ENCODE data around the gene HSPB9.

Gene HSPB9

DNA sequence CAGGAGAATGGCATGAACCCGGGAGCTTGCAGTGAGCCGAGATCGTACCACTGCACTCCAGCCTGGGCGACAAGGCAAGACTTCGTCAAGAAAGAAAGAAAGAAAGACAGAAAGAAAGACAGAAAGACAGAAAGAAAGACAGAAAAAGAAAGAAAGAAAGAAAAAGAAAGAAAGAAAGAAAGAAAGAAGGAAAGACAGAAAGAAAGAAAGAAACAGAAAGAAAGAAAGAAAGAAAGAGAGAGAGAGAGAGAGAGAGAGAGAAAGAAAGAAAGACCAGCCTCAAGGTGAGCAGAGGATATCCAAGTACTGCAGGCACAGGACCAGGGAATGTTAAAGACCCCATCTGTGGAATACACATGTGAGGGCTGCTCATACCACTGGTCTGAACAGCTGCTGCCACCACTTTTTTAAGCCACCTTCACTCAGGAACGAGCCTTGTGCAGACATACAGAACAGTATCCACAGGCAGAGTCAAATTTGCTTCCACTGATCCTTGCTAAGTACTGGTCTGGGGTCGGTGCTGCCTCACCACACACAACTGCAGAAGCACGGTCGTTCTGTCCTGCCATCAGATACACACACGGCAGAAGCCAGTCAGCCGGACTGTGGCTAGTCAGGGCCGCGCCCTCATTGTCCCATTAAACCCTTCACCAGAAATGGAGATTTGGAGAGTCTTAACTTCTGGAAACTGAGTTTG, 24.5 kb downstream of the HSPB9 start:
- DNase-seq, result no peak

DNA sequence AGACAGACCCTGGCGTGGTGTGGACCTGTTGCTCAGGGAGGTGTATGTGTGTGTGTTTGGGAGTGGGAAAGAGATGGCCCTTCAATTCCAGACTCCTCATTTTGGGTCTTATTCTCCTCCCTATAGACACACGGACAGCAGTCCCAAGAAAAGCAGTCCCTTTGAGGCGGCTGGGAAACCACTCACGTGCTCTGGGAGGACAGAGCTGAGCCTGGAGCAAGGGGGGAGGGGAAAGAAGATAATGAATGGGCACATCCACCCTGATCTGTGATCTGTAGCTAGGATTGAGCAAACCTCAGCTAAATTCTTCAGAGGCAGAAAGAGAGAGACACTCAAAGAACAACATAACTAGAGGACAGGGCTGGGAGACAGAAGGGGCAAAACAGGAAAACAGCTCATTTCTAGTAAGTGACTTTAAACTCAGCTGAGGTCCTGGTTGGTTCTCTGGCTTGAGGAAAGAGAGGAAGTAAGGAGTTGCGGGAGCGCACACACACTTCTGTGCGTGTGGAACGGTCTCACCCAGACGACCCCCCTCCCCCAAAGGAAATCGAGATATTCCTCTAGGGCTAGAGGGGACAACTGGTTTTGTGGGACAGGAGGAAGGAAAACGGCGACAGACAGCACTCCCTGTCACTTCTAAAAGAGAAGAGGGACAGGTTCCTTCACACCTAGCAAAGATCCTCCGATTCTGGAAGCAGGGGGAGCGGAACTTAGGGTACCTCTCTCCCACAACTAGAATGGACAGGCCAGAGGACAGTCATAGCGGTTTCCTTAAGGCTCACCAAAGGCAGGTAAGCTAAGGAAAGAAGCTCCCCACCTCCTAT, 31.5 kb downstream of the HSPB9 start:
- no peak for DNase-seq

DNA sequence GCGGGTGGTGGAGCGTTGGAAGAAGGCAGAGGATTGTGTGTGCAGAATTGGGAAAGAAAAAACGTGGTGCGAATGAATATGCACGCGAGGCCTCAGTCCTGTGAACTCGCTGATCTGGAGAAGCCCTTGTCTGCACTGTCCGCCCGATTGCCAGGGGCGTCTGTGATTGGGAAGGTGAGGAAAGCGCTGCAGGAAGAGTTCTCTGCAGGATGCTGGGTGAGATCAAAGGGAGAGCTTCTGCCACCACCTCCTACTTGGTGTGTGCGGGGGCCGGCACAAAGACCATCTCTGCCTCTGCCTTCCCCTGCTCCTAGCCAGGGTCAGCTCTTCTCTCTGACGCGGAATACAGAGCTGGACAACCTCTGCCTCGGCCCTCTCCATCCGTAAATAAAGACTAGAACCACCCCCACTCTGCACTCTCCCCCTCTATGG, 33.0 kb downstream of the HSPB9 start:
- DNase-seq, result no peak

DNA sequence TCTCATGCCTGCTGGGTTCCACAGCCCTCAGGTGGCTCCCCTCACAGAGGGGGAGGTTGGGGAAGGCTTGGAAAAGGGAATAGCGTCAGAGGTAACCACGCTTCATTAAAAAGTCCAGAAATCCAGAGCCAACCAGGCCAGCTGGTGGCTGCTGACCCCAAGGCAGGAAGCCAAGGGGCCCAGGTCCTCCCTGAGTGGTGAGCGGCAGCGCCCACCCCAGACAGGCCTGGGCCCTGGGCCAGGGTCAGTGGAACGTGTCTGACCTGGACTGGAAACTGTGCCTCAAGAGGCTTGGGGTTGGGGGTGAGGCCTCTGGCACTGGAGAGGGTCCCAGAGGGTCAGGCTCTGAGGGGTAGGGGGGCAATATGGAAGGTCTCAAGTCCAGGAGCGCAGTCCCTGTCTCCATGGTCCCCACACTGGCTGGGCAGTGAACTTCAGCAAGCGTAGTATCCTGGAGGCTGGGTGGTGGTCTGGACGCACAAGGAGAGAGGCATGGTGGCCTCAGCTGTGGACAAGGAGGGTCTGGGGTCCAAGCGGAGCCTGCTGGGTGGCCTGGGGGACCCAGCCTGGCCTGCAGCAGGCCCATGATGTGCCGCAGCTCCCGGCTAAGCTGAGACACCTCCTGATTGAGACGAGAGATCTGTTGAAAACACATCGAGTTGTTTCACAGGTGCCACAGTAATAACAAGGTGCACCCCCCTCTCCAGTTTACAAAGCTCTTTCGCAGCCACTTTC, 37.4 kb downstream of the HSPB9 start:
- no peak for DNase-seq

DNA sequence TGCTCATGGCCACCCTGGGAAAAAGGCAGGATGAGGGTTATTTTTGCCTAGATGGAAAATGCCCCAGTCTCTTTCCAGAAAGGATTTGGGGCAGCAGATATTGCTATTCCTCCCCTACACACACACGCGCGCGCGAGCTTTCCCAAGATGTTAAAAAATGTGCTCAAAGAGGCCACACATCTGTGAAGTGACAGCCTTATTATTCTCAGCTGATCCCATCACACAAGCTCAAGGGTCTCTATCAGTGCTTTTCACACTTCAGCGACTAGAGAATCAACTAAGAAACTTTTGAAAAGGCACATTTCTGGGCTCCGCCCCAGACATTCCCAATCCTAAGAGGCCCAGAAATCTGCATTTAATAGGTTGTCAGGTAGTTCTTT, 37.9 kb downstream of the HSPB9 start:
- DNase-seq, result no peak

DNA sequence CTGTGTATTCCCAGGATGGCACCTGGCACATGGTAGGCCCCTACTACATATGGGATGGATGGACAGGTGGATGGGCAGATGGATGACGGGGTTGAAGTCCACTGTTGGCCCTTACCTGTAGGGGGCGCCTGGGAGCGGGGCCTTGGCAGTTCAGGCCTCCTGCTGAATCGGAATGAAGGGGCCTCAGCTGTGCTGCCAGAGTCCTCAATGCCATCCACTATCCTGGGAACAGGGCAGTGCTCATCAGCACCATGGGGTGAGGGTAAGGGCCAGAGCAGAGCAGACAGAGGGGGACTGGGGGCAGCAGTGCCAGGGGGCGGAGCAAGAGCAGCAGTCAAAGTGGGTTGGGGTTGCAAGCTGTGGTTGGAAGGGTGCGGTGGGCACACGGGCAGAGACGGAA, 40.5 kb downstream of the HSPB9 start:
- DNase-seq, result no peak

DNA sequence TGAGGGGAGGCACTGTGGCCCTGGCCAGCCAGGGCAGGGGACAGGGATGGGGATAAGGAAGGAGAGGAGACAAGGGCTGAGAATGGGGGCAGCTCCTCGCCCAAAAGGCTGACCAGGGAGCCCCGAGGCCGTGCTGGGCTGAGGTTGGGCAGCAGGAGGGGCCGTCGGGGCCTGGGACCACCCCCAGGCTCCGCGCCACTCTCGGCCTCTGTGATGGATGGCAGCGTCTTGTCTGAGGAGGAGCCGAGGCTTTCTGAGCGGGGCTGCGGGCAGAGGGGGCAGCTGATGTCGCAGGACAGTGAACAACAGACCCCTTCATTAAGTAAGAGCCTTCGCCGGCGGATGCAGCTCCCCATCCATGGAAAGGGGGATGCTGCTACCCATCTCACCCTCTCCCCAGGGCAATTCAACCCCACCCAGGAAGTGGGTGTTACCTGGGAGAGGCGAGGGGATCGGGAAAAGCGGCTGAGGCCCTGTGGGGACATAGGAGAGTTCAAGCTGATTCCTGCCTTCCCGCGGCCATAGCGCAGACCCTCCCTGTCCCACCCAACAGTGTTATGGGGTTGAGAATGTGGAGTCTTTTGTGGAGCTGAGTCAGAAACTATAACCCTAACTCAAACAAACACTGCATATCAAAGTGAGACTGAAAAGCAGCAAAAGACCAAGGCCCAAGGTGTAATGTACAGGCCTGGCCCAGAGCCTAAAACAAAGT, 41.2 kb downstream of the HSPB9 start:
- no peak for DNase-seq

DNA sequence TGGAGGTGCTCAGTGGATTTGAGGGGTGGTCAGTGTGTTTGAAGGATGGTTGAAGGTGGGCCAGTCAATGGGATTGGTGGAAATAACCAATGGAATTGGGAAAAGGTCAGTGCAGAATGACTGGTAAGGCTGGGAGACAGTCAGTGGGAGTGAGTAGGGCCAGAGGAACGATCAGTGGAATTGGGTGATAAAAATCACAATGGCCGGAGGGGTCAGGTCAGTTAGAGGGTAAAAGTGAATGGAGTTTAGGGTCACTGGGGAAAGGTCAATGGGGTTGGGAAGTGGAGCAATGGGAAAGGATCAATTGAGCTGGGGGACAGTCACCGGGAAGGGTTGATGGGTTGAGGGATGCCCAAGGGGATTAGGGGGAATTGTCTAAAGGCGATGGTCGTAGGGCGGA, 43.1 kb downstream of the HSPB9 start:
- DNase-seq, result no peak

DNA sequence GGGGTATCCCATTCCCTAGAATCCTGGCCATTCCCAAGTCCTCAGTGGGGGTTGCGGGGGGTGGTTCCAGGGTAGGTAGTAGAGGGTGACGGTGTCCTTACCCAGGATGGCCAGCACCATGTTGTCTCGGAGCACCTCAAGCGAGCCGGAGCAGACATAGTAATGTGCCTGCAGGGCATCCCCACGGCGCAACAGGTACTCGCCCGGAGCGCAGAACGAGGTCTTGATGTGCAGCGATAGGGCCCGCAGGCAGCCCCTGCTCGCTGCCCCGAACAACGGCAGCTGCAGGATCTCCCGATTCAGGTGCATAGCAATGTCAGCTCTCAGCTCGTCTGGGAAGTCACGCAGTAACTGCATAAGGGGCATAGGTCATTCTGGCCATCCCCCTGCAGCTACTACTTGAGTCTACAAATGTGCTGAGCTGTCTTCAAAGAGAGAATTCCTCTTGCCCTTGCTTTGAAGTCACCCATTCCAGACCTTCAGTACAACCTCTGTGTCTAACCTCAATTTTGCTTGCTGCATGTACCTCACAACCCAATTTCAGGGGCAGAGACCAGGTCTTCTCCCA, 43.7 kb downstream of the HSPB9 start:
- DNase-seq, result no peak

DNA sequence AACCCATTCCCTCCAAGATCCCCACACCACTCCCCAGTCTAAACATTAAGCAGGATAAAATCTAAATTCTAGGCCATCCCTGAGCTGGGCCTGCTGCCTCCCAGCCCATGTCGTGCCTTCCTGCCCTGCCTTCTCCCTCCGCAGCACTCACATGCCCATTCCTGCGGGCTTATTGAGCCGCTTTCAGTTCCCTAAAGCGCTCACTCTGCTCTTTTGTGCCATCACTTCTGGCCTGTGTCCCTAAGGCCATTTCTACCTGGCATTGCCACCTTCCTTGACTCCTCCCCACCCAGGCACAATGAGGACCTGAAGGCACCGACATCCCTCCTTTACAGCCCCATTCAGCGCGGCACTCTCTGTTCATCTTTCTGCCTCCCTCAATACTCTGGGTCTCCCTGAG, 45.2 kb downstream of the HSPB9 start:
- DNase-seq, result no peak

DNA sequence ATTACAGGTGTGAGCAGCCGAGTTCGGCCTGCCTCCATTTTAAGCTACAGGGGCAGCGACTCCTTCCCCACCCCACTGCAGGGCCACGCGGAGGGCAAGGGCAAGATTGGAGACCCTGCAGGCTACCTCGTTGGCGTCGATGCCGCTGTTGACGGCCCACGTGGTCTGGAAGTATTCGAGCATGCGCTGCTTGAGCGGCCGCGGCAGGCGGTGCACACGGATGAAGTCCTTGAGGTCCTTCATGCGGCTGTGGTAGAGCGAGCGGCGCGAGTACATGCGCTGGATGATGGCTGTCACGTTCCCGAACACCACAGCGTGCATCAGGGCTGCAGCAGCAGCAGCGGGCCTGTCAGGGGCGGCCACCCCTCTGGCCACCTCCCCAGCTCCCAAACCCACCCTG, 46.7 kb downstream of the HSPB9 start:
- DNase-seq, result no peak

DNA sequence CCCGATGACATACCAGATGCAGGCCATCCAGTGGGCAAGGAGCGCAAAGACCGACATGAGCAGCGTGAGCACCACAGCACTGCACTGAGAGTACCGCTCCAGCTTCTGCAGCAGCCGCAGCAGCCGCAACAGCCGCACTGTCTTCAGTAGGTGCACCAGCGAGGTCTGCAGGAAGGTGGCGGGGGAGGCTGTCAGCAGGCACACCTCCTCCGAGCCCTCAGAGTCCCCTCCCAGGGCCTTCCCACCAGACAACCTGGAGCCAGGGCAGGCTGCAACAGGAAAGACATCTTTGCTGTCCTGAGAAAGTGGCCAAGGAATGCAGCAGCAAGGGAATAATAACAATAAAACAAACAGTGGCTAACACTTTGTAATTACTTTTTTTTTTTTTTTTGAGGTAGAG, 49.2 kb downstream of the HSPB9 start:
- no peak for DNase-seq
